ENCODE measurements around the gene LCA5.
"Not testable (repeated sequence)": the region's sequence is repeated elsewhere in the genome, so short reads cannot be mapped to it uniquely, and the experiment has no call there.

The LCA5 gene

GRCh38 chr6:79453558-79454042, 83.6 kb downstream of the LCA5 start:
- Histone ChIP-seq H3K4me2 (ENCODE audit: insufficient read depth, low read length) (peak overlapping the region; percentile 40), H3K4me3 (ENCODE audit: low read depth in 1 of 2, low read length in 2 of 2) (no peak overlapping the region), H2AFZ (ENCODE audit: low read depth, low read length) (peak overlapping the region; percentile 64), H3K9me3 (ENCODE audit: insufficient read depth, low read length, severe bottlenecking) (no peaks in the 10 kb centered on the region), H3K9ac (ENCODE audit: low read depth, low read length) (peak overlapping the region; percentile 38; the same call in 1 of the 2 replicates), H3K79me2 (ENCODE audit: insufficient read depth, low read length) (no peaks in the 10 kb centered on the region), H3K27ac (ENCODE audit: low read length) (peak overlapping the region; percentile 77), H3K4me1 (ENCODE audit: insufficient read depth, low read length) (peaks cover 48% of the 10 kb centered on the region), H3K36me3 (ENCODE audit: insufficient read depth, low read length) (no peaks in the 10 kb centered on the region), H3K27me3 (ENCODE audit: insufficient read depth, low read length, poor library complexity) (no peaks in the 10 kb centered on the region), H4K20me1 (ENCODE audit: insufficient read depth, low read length) (no peaks in the 10 kb centered on the region)
- DNase-seq (peak; percentile 49), ATAC-seq (ENCODE audit: insufficient read depth, low read depth) (peak; percentile 84)
- TF ChIP-seq CTCF (IDR thresholded peaks at IDR 0.05; ENCODE audit: borderline replicate concordance, extremely low read depth, low read length, poor library complexity, severe bottlenecking) (peak; percentile 18), EZH2 (IDR thresholded peaks at IDR 0.05; ENCODE audit: borderline replicate concordance, low read depth, low read length, severe bottlenecking) (no peak)

DNA sequence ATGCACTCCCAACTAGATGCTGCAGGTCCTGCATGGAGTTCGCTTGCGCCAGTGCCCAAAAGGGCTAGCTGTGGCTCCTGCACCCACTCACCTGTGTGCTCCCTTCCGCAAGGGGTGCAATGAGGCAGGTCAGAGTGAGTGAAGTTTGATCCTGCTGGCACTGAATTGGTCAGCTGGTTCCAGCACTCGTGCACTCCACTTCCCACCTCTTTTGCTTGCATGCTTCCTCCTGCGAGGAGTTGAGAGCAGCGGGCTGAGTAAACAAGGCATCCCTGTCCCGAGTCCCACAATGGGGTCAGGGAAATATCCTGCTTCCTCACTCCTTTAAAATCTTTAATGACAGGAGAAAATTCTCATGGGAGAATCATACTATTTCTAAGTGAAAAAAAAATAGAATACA, 86.2 kb downstream of the LCA5 start:
- Histone ChIP-seq H3K9ac (ENCODE audit: low read depth, low read length) (no peak overlapping the region), H3K4me1 (ENCODE audit: insufficient read depth, low read length) (peaks cover 42% of the 10 kb centered on the region), H4K20me1 (ENCODE audit: insufficient read depth, low read length) (no peaks in the 10 kb centered on the region), H3K9me3 (ENCODE audit: insufficient read depth, low read length, severe bottlenecking) (no peaks in the 10 kb centered on the region), H3K27ac (ENCODE audit: low read length) (no peak overlapping the region), H3K79me2 (ENCODE audit: insufficient read depth, low read length) (no peaks in the 10 kb centered on the region), H3K4me2 (ENCODE audit: insufficient read depth, low read length) (no peak overlapping the region), H3K4me3 (ENCODE audit: low read depth in 1 of 2, low read length in 2 of 2) (no peak overlapping the region), H2AFZ (ENCODE audit: low read depth, low read length) (no peak overlapping the region), H3K27me3 (ENCODE audit: insufficient read depth, low read length, poor library complexity) (no peaks in the 10 kb centered on the region), H3K36me3 (ENCODE audit: insufficient read depth, low read length) (no peaks in the 10 kb centered on the region)
- TF ChIP-seq CTCF (IDR thresholded peaks at IDR 0.05; ENCODE audit: borderline replicate concordance, extremely low read depth, low read length, poor library complexity, severe bottlenecking) (no peak), EZH2 (IDR thresholded peaks at IDR 0.05; ENCODE audit: borderline replicate concordance, low read depth, low read length, severe bottlenecking) (no peak)
- ATAC-seq (ENCODE audit: insufficient read depth, low read depth) (no peak), DNase-seq (no peak)

GRCh38 chr6:79446006-79446405, 91.2 kb downstream of the LCA5 start:
- H3K79me2 ChIP-seq (ENCODE audit: insufficient read depth, low read length): no peaks in the 10 kb centered on the region
- no peak overlapping the region for H3K9ac ChIP-seq (ENCODE audit: low read depth, low read length)
- H3K4me3 ChIP-seq (ENCODE audit: low read depth in 1 of 2, low read length in 2 of 2): no peak overlapping the region
- H4K20me1 ChIP-seq (ENCODE audit: insufficient read depth, low read length): no peaks in the 10 kb centered on the region
- no peaks in the 10 kb centered on the region for H3K27me3 ChIP-seq (ENCODE audit: insufficient read depth, low read length, poor library complexity)
- TF ChIP-seq CTCF (IDR thresholded peaks at IDR 0.05; ENCODE audit: borderline replicate concordance, extremely low read depth, low read length, poor library complexity, severe bottlenecking) (no peak), EZH2 (IDR thresholded peaks at IDR 0.05; ENCODE audit: borderline replicate concordance, low read depth, low read length, severe bottlenecking) (no peak)
- no peak overlapping the region for H2AFZ ChIP-seq (ENCODE audit: low read depth, low read length)
- no peaks in the 10 kb centered on the region for H3K36me3 ChIP-seq (ENCODE audit: insufficient read depth, low read length)
- H3K4me1 ChIP-seq (ENCODE audit: insufficient read depth, low read length): no peaks in the 10 kb centered on the region
- H3K27ac ChIP-seq (ENCODE audit: low read length): no peak overlapping the region
- H3K4me2 ChIP-seq (ENCODE audit: insufficient read depth, low read length): no peak overlapping the region
- peaks cover 8% of the 10 kb centered on the region for H3K9me3 ChIP-seq (ENCODE audit: insufficient read depth, low read length, severe bottlenecking)
- ATAC-seq (ENCODE audit: insufficient read depth, low read depth): no peak
- DNase-seq: no peak

DNA sequence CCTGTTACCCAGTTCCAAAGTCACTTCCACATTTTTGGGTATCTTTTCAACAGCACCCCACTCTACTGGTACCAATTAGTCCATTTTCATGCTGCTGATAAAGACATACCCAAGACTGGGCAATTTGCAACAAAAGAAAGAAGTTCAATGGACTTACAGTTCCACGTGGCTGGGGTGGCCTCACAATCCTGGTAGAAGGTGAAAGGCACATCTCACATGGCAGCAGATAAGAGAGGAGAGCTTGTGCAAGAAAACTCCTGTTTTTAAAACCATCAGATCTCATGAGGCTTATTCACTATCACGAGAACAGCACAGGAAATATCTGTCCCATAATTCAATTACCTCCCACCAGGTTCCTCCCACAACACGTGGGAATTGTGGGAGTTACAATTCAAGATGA, 93.4 kb downstream of the LCA5 start:
- not testable (repeated sequence) for H3K4me2 ChIP-seq (ENCODE audit: insufficient read depth, low read length); H3K4me1 ChIP-seq (ENCODE audit: insufficient read depth, low read length); H3K27me3 ChIP-seq (ENCODE audit: insufficient read depth, low read length, poor library complexity); H4K20me1 ChIP-seq (ENCODE audit: insufficient read depth, low read length); H3K9me3 ChIP-seq (ENCODE audit: insufficient read depth, low read length, severe bottlenecking); H3K36me3 ChIP-seq (ENCODE audit: insufficient read depth, low read length); H3K79me2 ChIP-seq (ENCODE audit: insufficient read depth, low read length); H3K9ac ChIP-seq (ENCODE audit: low read depth, low read length); ATAC-seq (ENCODE audit: insufficient read depth, low read depth); H3K4me3 ChIP-seq (ENCODE audit: low read depth in 1 of 2, low read length in 2 of 2); DNase-seq; H3K27ac ChIP-seq (ENCODE audit: low read length); H2AFZ ChIP-seq (ENCODE audit: low read depth, low read length)
